ENCODE results near the gene MROH2B. TPM values are rescaled to one million over a fixed set of nuclear protein-coding genes. Genes with fewer than 3 reads are reported as not detected.

Gene MROH2B
- polyA plus RNA-seq, 1 donor (not counting 4 experiments of a cell fraction or from before 2014, with no cell fraction given), result not detected

DNA sequence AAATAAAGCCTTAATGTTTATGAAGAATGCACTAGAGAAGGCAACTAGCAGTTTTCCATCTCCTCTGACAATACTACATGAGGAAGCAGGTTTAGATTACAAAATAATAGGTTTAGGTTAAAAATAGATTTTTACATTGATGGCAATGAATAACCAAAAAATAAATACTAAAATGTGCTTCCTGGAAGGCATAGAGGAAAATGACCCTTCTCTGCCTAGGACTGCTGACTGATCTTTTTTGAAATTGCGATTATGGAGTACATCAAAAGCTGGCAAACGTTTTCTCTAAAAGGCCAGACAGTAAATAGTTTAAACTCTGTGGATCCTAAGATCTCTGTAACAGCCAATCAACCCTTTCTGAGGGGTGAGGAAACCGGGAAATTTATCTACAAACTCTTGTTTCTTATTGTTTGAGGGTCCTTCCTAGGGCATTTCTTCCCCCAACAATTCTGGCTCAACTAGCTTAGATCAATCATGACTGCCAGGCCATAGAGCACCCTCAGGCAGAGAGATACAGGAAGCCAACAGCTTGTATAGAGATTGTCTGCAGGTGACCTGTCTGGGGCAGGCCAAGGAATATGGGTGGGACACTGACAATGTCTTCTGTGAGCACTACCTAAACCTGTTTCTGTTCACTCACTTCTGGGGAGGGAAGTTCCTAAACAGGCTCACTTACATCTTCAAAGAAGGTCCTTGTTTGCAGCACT lies 67.3 kb downstream of the MROH2B start:
- no peaks in the 10 kb centered on the region for H4K20me1 ChIP-seq (ENCODE audit: control insufficient read depth, extremely low read depth, insufficient read depth, low read length)
- no peak overlapping the region for H3K9ac ChIP-seq (ENCODE audit: control insufficient read depth, extremely low read depth, insufficient read depth, low read length)
- TF ChIP-seq EZH2 (IDR thresholded peaks at IDR 0.05; ENCODE audit: low read length), result no peak
- TF ChIP-seq, protein P1, sequence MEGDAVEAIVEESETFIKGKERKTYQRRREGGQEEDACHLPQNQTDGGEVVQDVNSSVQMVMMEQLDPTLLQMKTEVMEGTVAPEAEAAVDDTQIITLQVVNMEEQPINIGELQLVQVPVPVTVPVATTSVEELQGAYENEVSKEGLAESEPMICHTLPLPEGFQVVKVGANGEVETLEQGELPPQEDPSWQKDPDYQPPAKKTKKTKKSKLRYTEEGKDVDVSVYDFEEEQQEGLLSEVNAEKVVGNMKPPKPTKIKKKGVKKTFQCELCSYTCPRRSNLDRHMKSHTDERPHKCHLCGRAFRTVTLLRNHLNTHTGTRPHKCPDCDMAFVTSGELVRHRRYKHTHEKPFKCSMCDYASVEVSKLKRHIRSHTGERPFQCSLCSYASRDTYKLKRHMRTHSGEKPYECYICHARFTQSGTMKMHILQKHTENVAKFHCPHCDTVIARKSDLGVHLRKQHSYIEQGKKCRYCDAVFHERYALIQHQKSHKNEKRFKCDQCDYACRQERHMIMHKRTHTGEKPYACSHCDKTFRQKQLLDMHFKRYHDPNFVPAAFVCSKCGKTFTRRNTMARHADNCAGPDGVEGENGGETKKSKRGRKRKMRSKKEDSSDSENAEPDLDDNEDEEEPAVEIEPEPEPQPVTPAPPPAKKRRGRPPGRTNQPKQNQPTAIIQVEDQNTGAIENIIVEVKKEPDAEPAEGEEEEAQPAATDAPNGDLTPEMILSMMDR (optimal IDR thresholded peaks at IDR 0.05 in 1 of 3, IDR thresholded peaks at IDR 0.05 in 1 of 3, conservative IDR thresholded peaks at IDR 0.05 in 1 of 3; ENCODE audit: extremely low read depth in 1 of 3, insufficient read depth in 2 of 3, low read length in 3 of 3), result no peak
- H3K27me3 ChIP-seq (ENCODE audit: control insufficient read depth, extremely low read depth, insufficient read depth, low read length), result no peaks in the 10 kb centered on the region
- no peak overlapping the region for H3K4me2 ChIP-seq (ENCODE audit: control insufficient read depth, extremely low read depth, insufficient read depth, low read depth, low read length)
- no peaks in the 10 kb centered on the region for H3K79me2 ChIP-seq (ENCODE audit: control insufficient read depth, insufficient read depth, low read length)
- no peaks in the 10 kb centered on the region for H3K4me1 ChIP-seq (ENCODE audit: control insufficient read depth, extremely low read depth, insufficient read depth, low read length)
- FAIRE-seq (no peak), DNase-seq (ENCODE audit: low read depth, low spot score) (no peak)
- H3K27ac ChIP-seq (ENCODE audit: control insufficient read depth, insufficient read depth, low read length), result no peak overlapping the region
- no peaks in the 10 kb centered on the region for H3K36me3 ChIP-seq (ENCODE audit: control insufficient read depth in 2 of 2, extremely low read depth in 1 of 2, insufficient read depth in 2 of 2, low read length in 2 of 2)
- no peaks in the 10 kb centered on the region for H3K9me3 ChIP-seq (ENCODE audit: control insufficient read depth, low read depth, low read length)
- no peak overlapping the region for H2AFZ ChIP-seq (ENCODE audit: control insufficient read depth, low read length)
- dilution Hi-C loops (cut with MboI; ENCODE audit: extremely low pct_ligation_motif_present, low sequenced_read_pairs), result no loop called here
- no peaks in the 10 kb centered on the region for H3K9me1 ChIP-seq (ENCODE audit: control insufficient read depth, extremely low read depth, insufficient read depth, low read length)
- no peak overlapping the region for H3K4me3 ChIP-seq (ENCODE audit: control insufficient read depth in 2 of 3, extremely low read depth in 1 of 3, insufficient read depth in 2 of 3, low read depth in 1 of 3, low read length in 3 of 3)

DNA sequence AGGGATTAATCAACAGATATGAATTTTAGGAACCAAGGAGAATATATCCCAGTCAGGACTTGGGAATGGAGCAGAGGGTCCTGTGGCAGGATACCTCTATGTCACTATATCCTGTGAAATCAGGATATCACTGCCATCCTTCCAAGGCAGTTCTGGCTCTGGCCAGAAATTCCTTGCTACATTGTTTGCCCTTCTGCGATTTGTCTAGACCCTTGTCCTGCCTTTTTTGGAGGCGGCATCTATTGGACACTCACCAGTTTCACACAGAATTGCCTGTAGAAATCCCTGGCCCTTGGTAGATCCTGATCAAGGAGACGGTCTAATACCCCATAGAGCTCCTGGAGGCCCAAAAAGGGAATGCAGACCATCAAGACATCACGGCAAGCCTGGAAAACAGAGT lies 71.2 kb downstream of the MROH2B start:
- Histone ChIP-seq H3K9me1 (ENCODE audit: control insufficient read depth, extremely low read depth, insufficient read depth, low read length) (no peaks in the 10 kb centered on the region), H3K36me3 (ENCODE audit: control insufficient read depth in 2 of 2, extremely low read depth in 1 of 2, insufficient read depth in 2 of 2, low read length in 2 of 2) (no peaks in the 10 kb centered on the region)
- dilution Hi-C loops (cut with MboI; ENCODE audit: extremely low pct_ligation_motif_present, low sequenced_read_pairs), result no loop called here

More for the DNA sequence above, 71.2 kb downstream of the MROH2B start:
- H3K4me1 ChIP-seq (ENCODE audit: control insufficient read depth, extremely low read depth, insufficient read depth, low read length), result no peaks in the 10 kb centered on the region
- TF ChIP-seq EZH2 (IDR thresholded peaks at IDR 0.05; ENCODE audit: low read length), result no peak
- TF ChIP-seq, protein P1 (optimal IDR thresholded peaks at IDR 0.05 in 1 of 3, IDR thresholded peaks at IDR 0.05 in 1 of 3, conservative IDR thresholded peaks at IDR 0.05 in 1 of 3; ENCODE audit: extremely low read depth in 1 of 3, insufficient read depth in 2 of 3, low read length in 3 of 3), result no peak
- H4K20me1 ChIP-seq (ENCODE audit: control insufficient read depth, extremely low read depth, insufficient read depth, low read length), result no peaks in the 10 kb centered on the region
- no peak overlapping the region for H3K4me2 ChIP-seq (ENCODE audit: control insufficient read depth, extremely low read depth, insufficient read depth, low read depth, low read length)
- no peak overlapping the region for H3K4me3 ChIP-seq (ENCODE audit: control insufficient read depth in 2 of 3, extremely low read depth in 1 of 3, insufficient read depth in 2 of 3, low read depth in 1 of 3, low read length in 3 of 3)
- no peaks in the 10 kb centered on the region for H3K9me3 ChIP-seq (ENCODE audit: control insufficient read depth, low read depth, low read length)
- H3K27me3 ChIP-seq (ENCODE audit: control insufficient read depth, extremely low read depth, insufficient read depth, low read length), result no peaks in the 10 kb centered on the region
- no peaks in the 10 kb centered on the region for H3K79me2 ChIP-seq (ENCODE audit: control insufficient read depth, insufficient read depth, low read length)
- FAIRE-seq, result no peak
- H2AFZ ChIP-seq (ENCODE audit: control insufficient read depth, low read length), result no peak overlapping the region
- H3K27ac ChIP-seq (ENCODE audit: control insufficient read depth, insufficient read depth, low read length), result no peak overlapping the region
- no peak for DNase-seq (ENCODE audit: low read depth, low spot score)
- H3K9ac ChIP-seq (ENCODE audit: control insufficient read depth, extremely low read depth, insufficient read depth, low read length), result no peak overlapping the region
